Left kidney (tissue), 8 donors: ENCODE results near the gene RIMOC1. TPM values are rescaled to one million over a fixed set of nuclear protein-coding genes. Genes with fewer than 3 reads are reported as not detected.

Experiments
- DNase-seq: peaks from one replicate; pipeline ENCODE4 v3.0.0-alpha.2; 2013
- long read RNA-seq, 8 donors: transcript quantifications; one replicate each; lab custom pipeline, GENCODE V29; 2026
- polyA plus RNA-seq: library from polyadenylated mRNA; unstranded; fragments of 120-200 nt; gene quantifications from one replicate; pipeline ENCODE4 v1.2.1, GENCODE V29; 2013; ENCODE audit not compliant: insufficient read length

RIMOC1 gene, protein sequence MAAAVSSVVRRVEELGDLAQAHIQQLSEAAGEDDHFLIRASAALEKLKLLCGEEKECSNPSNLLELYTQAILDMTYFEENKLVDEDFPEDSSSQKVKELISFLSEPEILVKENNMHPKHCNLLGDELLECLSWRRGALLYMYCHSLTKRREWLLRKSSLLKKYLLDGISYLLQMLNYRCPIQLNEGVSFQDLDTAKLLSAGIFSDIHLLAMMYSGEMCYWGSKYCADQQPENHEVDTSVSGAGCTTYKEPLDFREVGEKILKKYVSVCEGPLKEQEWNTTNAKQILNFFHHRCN
- 37.2 TPM for polyA plus RNA-seq
- long read RNA-seq, donor 1, full-length matches to known transcripts = 15 of 15 reads
- long read RNA-seq, donor 1, partial matches to known transcripts = 0 of 15 reads
- long read RNA-seq, donor 1, other reads (novel, unspliced or antisense) = 0 of 15 reads
- long read RNA-seq, donor 2, full-length matches to known transcripts = 7 of 7 reads
- long read RNA-seq, donor 2, partial matches to known transcripts = 0 of 7 reads
- long read RNA-seq, donor 2, other reads (novel, unspliced or antisense) = 0 of 7 reads
- long read RNA-seq, donor 3, full-length matches to known transcripts = 7 of 7 reads
- long read RNA-seq, donor 3, partial matches to known transcripts = 0 of 7 reads
- long read RNA-seq, donor 3, other reads (novel, unspliced or antisense) = 0 of 7 reads
- long read RNA-seq, donor 4 = 0 reads
- long read RNA-seq, donor 5, full-length matches to known transcripts = 6 of 6 reads
- long read RNA-seq, donor 5, partial matches to known transcripts = 0 of 6 reads
- long read RNA-seq, donor 5, other reads (novel, unspliced or antisense) = 0 of 6 reads
- long read RNA-seq, donor 6, full-length matches to known transcripts = 4 of 4 reads
- long read RNA-seq, donor 6, partial matches to known transcripts = 0 of 4 reads
- long read RNA-seq, donor 6, other reads (novel, unspliced or antisense) = 0 of 4 reads
- long read RNA-seq, donor 7, full-length matches to known transcripts = 8 of 8 reads
- long read RNA-seq, donor 7, partial matches to known transcripts = 0 of 8 reads
- long read RNA-seq, donor 7, other reads (novel, unspliced or antisense) = 0 of 8 reads
- long read RNA-seq, donor 8, full-length matches to known transcripts = 9 of 9 reads
- long read RNA-seq, donor 8, partial matches to known transcripts = 0 of 9 reads
- long read RNA-seq, donor 8, other reads (novel, unspliced or antisense) = 0 of 9 reads

GRCh38 chr5:41903892-41904799, at the start of gene RIMOC1:
RIMOC1 (plus strand) TSS chr5:41904344; CDS start chr5:41904368, 24 bp downstream.
- peak; percentile 99 for DNase-seq

- DNase-seq = peak; percentile 82
These were observed 47.3 kb upstream of the RIMOC1 start for GRCh38 chr5:41856644-41857491.

DNA sequence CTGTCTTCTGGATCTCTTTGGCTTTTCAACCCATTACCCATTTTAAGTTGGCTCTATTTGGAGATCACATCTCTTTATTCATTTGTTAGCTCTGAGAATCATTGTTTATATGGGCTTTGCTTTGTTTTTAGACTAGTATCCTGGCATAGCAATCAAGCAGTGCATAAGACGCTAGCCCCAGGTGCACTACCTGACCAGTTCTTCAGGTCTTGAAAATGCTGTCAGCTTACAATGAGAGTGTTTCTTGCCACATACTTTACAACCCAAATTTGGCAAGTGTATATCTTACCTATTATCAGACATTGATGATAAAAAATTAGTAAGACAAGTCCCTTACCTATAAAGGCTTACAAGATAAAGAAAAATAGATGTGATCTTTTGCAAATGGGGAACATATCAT, 46.2 kb upstream of the RIMOC1 start:
- no peak for DNase-seq

DNA sequence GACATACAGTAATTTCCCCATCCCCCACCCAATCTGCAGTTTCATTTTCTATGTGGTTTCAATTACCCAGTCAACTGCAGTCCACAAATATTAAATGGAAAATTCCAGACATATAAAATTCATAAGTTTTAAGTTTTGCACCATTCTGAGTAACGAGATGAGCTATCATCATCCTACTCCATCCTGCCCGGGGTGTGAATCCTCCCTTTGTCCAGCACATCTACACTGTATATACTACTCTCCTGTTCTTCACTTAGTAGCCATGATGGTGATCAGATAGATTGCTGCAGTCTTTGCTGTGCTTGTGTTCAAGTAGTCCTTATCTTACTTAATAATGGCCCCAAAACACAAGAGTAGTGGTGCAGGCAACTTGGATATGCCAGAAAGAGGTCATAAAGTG, 45.3 kb upstream of the RIMOC1 start:
- DNase-seq = no peak

- no peak for DNase-seq
These were observed 40.2 kb upstream of the RIMOC1 start for GRCh38 chr5:41863871-41864486.

DNA sequence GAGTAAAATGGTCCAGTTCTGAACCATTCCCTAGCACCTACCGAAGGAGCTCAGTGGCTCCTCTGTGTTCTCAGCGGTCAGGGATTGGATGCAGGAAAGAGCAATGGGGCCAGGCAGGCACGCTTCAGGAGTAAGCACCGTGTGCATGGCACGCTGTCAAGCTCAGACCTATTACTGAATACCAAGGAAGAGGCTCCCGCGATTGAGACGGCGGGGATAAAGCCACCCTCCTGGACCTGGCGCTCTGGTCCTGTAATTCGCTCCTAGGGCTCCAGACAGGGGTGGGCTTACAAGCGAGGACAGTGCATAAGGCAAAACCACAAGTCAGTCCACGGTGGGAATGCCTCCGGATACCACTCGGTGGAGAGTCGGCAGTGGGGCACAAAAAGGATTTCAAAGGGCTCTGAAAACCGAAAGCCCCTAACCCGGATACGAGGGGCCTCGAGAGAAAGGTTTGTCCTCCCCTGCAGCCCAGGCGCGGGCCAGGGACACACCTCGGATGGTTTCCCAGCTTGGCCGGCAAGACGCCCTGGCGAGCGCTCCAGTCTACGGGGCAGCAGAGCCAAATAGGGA, 34.9 kb upstream of the RIMOC1 start:
- DNase-seq = no peak

DNA sequence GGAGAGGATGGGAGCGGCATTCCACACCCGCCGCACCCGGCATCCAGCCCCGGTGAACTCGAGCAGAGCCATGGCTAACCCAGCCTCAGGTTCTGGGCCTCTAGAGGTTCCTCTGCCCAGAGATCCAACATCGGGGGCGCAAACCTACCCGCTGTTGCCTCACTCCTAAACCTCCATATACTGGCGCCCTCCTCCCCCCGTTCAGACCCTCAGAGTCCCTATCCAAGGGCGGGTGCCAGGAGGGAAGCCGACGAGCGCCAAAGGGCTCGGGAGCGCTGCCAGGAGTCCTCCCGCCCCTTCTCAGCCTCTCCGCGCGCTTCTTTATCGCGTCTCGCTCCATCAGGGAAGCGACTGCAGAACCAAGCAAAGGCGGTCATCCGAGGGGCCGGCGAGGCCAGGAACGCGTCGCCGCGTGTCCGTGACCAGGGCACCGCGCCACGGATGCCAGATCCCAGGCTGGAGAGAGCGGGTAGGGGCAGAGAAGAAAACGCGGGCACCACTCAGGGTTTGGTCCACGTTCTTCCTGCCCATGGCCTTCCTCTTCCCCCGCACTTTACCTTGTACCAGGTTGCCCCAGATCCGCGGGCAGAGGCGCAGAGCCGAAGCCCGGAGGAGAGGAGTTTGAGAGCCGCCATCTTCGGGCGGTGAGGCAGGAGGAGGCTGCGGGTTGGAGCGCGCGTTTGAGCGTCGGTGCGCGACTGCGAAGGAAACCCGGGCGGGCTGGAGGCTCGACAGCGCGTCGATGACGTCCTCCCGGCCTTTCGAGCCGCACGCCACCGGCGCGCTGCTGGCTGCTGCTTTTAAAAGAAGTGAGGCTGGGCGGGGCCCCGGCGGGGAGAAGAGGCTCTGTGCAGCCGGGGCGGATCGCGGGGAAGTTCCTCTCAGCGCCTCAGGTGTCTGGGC, 34.2 kb upstream of the RIMOC1 start, which contains the start of gene OXCT1:
TSS of gene OXCT1 (minus strand) at position 702 of the 903 bp plus-strand sequence. CDS start at position 635, 67 bp downstream.
- DNase-seq = peak; percentile 72

DNA sequence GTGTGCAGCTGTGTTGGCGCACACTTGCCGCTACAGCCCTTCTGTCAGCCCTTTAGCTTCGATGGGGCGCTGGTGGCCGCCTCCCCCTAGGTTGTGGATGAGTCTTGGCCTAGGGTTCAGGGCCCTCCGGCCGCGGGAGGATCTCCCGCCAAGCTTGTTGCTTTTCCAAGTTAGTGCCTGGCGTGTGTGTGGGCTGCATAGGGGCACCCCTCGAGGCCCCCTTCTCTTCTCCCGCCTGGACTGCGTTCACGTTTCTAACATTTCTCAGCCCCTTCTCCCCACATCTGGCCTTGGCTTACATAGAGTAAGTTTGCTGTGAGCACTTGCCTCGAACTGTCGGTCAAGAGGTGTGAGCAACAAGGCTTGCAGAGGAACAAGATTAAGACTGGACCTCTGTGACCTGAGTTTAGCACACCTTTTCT, 33.5 kb upstream of the RIMOC1 start:
- no peak for DNase-seq

- no peak for DNase-seq
These were observed 32.3 kb upstream of the RIMOC1 start for GRCh38 chr5:41871852-41872251.

DNA sequence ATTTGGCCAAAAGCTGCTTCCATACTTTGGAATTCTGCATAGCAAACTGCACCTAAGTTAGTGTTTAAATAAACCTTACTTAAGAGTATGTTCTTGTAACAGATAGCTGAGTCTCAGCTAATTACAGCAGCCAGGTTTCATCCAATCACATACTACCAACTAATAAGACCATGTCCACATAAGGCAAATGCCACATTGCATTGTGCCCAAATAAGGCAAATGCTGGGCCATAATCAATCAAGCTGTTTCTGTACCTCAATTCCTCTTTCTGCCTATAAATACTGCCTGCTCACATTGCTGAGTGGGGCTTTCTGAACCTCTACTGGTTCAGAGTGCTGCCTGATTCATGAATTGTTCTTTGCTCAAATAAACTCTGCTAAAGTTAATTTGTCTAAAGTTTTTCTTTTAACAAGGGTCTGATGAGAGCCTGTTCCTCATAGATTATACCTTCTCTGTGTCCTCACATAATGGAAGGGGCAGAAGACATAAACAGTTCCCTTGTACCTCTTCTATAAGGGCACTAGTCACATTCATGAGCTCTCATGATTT, 29.6 kb upstream of the RIMOC1 start:
- no peak for DNase-seq

DNA sequence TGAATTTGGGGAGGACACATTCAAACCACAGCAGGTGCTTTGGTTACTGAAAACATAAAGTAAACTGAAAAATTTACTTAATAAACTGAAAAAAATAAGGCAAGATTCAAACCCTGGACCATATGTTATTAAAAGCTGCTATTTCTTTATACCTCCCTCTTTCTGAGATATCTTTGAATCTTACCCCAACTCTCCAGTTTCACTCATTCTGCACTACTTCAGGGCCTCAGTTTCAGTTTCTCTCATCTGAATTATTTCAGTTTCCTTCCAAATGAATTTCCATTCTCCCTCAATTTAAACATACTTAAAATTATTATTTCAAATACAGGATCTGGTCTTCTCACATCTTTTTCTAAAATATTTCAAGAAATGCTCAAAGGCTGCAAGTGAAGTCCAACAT, 29.0 kb upstream of the RIMOC1 start:
- no peak for DNase-seq

- DNase-seq = no peak
These were observed 27.5 kb upstream of the RIMOC1 start for GRCh38 chr5:41876678-41877077.

DNA sequence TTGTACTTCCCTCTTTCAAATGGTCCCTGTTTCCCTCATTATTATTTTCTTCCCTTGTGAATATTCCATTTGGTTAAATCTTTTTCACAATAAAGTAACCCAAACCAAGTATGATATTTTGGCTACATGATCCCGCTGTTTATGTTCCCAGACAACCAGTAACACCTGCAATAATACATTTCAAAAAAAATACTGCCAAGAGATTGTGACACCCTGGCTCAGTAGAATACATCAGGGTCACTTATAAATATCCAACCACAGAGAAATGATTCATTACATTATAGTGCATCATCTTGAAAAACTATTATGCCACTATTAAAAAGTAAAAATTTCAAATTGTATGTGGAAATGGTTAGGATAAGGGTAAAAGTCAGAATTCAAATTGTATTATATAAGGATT, 26.7 kb upstream of the RIMOC1 start:
- DNase-seq = no peak

DNA sequence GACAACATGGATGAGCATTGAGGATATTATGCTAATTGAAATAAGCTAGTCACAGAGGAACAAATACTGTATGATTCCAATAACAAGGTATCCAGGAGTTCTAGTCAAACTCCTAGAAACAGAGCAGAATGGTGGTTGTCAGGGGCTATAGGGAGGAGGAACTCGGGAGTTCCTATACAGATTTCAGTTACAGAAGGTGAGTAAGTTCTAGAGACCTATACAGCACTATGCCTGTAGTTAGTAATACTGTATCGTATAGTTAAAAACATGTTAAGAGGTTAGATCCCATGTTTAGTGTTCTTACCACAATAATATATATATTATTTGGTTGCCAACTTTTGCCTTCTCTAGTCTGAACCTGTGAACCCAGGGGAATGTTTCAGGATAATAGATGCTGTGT, 26.0 kb upstream of the RIMOC1 start:
- DNase-seq = no peak

DNA sequence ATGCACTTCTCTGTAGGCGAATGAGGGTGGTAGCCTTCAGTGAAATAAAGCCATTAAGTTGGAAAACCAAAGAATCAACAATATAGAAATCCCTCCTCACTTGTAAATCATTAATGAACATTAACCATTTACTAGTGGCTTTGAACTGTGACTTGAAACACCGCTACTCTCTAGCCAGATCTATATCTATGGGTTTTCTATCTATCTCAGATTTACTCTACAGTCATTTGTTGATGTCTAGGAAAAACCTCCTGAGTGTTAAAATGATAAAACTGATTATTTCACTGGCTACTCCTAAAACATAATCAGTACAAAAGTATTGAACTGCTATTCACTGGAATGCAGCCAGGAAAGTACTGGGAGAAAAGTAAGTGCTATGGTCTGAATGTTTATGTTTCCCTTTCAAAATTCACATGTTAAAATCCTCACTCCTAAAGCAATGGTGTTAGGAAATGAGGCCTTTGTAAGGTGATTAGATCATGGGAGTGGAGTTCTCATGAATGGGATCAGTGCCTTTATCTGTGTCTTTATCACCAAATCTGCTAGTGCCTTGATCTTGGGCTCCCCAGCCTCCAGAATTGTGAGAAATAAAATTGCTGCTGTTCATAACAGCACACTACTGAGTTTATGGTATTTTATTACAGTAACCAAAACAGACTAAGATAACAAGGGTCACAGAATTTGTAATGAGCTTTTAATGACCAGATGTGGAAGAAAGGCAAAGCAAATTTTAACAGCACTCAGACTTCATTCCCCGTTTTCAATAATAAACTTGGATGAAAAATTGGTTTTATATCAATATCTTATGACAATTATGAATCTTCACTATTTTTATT, 25.3 kb upstream of the RIMOC1 start:
- no peak for DNase-seq

DNA sequence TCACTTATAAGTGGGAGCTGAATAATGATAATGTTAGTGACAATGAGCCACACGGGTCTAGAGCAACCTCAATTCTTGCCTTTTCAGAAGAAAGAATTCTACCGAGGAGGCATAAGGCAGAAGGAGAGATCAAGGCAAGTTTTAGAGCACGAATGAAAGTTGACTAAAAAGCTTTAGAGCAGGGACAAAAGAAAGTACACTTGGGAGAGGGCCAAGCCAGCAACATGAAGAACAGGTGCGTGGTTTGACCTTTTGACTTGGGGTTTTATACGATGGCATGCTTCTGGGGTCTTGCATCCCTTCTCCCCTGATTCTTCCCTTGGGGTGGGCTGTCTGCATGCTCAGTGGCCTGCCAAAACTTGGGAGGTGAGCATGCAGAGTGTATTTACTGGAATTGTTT, 21.4 kb upstream of the RIMOC1 start:
- no peak for DNase-seq

- no peak for DNase-seq
These were observed 20.9 kb upstream of the RIMOC1 start for GRCh38 chr5:41883243-41883642.
